SKM-1 treated with dmso at 0.1 percent for 144 hours (cell line): Measurements from ENCODE around the gene SLC8A1.

ENCODE experiments used
- DNase-seq: peaks from one replicate; lab custom pipeline; 2025; ENCODE audit not compliant: unreplicated experiment; lab: John Stamatoyannopoulos, UW

SLC8A1 gene

GRCh38 chr2:40428439-40428838 lies 23.5 kb downstream of the SLC8A1 start:
- no peak for DNase-seq

- no peak for DNase-seq
These were observed 30.1 kb downstream of the SLC8A1 start for GRCh38 chr2:40421631-40422297.

GRCh38 chr2:40420478-40420877 lies 31.4 kb downstream of the SLC8A1 start:
- DNase-seq = no peak

GRCh38 chr2:40419364-40419762 lies 32.5 kb downstream of the SLC8A1 start:
- no peak for DNase-seq

- DNase-seq = no peak
These were observed 33.1 kb downstream of the SLC8A1 start for GRCh38 chr2:40418614-40419363.

- DNase-seq = no peak
These were observed 35.4 kb downstream of the SLC8A1 start for GRCh38 chr2:40416486-40416885.

- no peak for DNase-seq
These were observed 36.5 kb downstream of the SLC8A1 start for GRCh38 chr2:40415391-40415790.

GRCh38 chr2:40412456-40412855 lies 39.4 kb downstream of the SLC8A1 start:
- DNase-seq = no peak

- no peak for DNase-seq
These were observed 41.2 kb downstream of the SLC8A1 start for GRCh38 chr2:40410695-40411094.

GRCh38 chr2:40409734-40410133 lies 42.2 kb downstream of the SLC8A1 start:
- DNase-seq = no peak

GRCh38 chr2:40406485-40407289 lies 45.2 kb downstream of the SLC8A1 start:
- no peak for DNase-seq

GRCh38 chr2:40405465-40405864 lies 46.4 kb downstream of the SLC8A1 start:
- DNase-seq = no peak

GRCh38 chr2:40404517-40404916 lies 47.4 kb downstream of the SLC8A1 start:
- no peak for DNase-seq

GRCh38 chr2:40403233-40403836 lies 48.6 kb downstream of the SLC8A1 start:
- DNase-seq = no peak

GRCh38 chr2:40401896-40402295 lies 50.0 kb downstream of the SLC8A1 start:
- DNase-seq = peak; percentile 11

- no peak for DNase-seq
These were observed 51.4 kb downstream of the SLC8A1 start for GRCh38 chr2:40400336-40400953.

- DNase-seq = no peak
These were observed 54.1 kb downstream of the SLC8A1 start for GRCh38 chr2:40397765-40398164.

- DNase-seq = no peak
These were observed 55.8 kb downstream of the SLC8A1 start for GRCh38 chr2:40396124-40396523.

GRCh38 chr2:40395169-40396073 lies 56.5 kb downstream of the SLC8A1 start:
- DNase-seq = no peak

GRCh38 chr2:40394597-40394996 lies 57.3 kb downstream of the SLC8A1 start:
- peak; percentile 81 for DNase-seq
